ENCODE measurements around the gene MGP. TPM values are rescaled to one million over a fixed set of nuclear protein-coding genes. Genes with fewer than 3 reads are reported as not detected.

Gene MGP
- total and polyA plus RNA-seq, 7 experiments from 2014 or later = 0.48 to 4.1 (median 1.1) TPM; not detected in 3

- no peaks in the 10 kb centered on the region for H3K9me3 ChIP-seq (ENCODE audit: control insufficient read depth in 2 of 3, low read length in 3 of 3)
- H3K27me3 ChIP-seq (ENCODE audit: control insufficient read depth in 2 of 2, insufficient read depth in 2 of 2, low read length in 2 of 2) = no peaks in the 10 kb centered on the region
- peaks cover 0 to 6% (median 0%) of the 10 kb centered on the region in 5 donors for H3K36me3 Mint-ChIP-seq
- intact Hi-C loops (cut with micrococcal nuclease) = no loop called here
- no peaks in the 10 kb centered on the region for H3K36me3 ChIP-seq (ENCODE audit: control insufficient read depth in 2 of 3, insufficient read depth in 3 of 3, low read length in 3 of 3)
- peaks cover 0 to 2% (median 0%) of the 10 kb centered on the region in 11 donors for H3K9me3 Mint-ChIP-seq
- no peak overlapping the region for H3K4me3 Mint-ChIP-seq
- ATAC-seq = no peak
- no peak overlapping the region for H3K27ac Mint-ChIP-seq
- ChIA-PET POLR2A (interaction anchor here (0.5 kb wide), 1 partner anchor 440 kb away, joined by 4 read pairs; no protein-coding TSS in a partner anchor), CTCF (interaction anchor here (1.0 to 2.2 kb wide), 2 partner anchors 13 to 378 kb away, joined by 4 to 8 read pairs; partner anchors contain the start of gene RERG)
- DNase-seq = no peak
- no peak overlapping the region for H3K27ac ChIP-seq (ENCODE audit: low read depth, low read length)
- no peaks in the 10 kb centered on the region for H3K4me1 ChIP-seq (ENCODE audit: control insufficient read depth in 2 of 2, insufficient read depth in 2 of 2, low read length in 2 of 2)
- H3K4me3 ChIP-seq (ENCODE audit: low read length) = no peak overlapping the region
- peaks cover 5 to 13% (median 8%) of the 10 kb centered on the region in 7 donors for H3K4me1 Mint-ChIP-seq
- H3K27me3 Mint-ChIP-seq = peaks cover 13 to 24% (median 14%) of the 10 kb centered on the region in 5 donors
These were observed 43.3 kb downstream of the MGP start for GRCh38 chr12:14842315-14842714.

GRCh38 chr12:14841761-14842160 lies 43.9 kb downstream of the MGP start:
- Histone ChIP-seq H3K36me3 (ENCODE audit: control insufficient read depth in 2 of 3, insufficient read depth in 3 of 3, low read length in 3 of 3) (no peaks in the 10 kb centered on the region), H3K9me3 (ENCODE audit: control insufficient read depth in 2 of 3, low read length in 3 of 3) (no peaks in the 10 kb centered on the region), H3K27ac (ENCODE audit: low read depth, low read length) (no peak overlapping the region), H3K27me3 (ENCODE audit: control insufficient read depth in 2 of 2, insufficient read depth in 2 of 2, low read length in 2 of 2) (no peaks in the 10 kb centered on the region), H3K4me1 (ENCODE audit: control insufficient read depth in 2 of 2, insufficient read depth in 2 of 2, low read length in 2 of 2) (no peaks in the 10 kb centered on the region), H3K4me3 (ENCODE audit: low read length) (no peak overlapping the region)
- H3K9me3 Mint-ChIP-seq = peaks cover 0 to 2% (median 0%) of the 10 kb centered on the region in 11 donors
- peaks cover 5 to 13% (median 8%) of the 10 kb centered on the region in 7 donors for H3K4me1 Mint-ChIP-seq
- no peak for DNase-seq
- peaks cover 13 to 24% (median 16%) of the 10 kb centered on the region in 5 donors for H3K27me3 Mint-ChIP-seq
- ATAC-seq = no peak
- intact Hi-C loops (cut with micrococcal nuclease) = no loop called here
- peaks cover 0 to 6% (median 0%) of the 10 kb centered on the region in 5 donors for H3K36me3 Mint-ChIP-seq
- ChIA-PET CTCF (no interaction called here), POLR2A (no interaction called here)
- no peak overlapping the region for H3K4me3 Mint-ChIP-seq
- H3K27ac Mint-ChIP-seq = peak overlapping the region in 1 of 9 donors; percentile 11

- peaks cover 4 to 6% (median 6%) of the 10 kb centered on the region in 7 donors for H3K4me1 Mint-ChIP-seq
- peaks cover 0 to 2% (median 0%) of the 10 kb centered on the region in 11 donors for H3K9me3 Mint-ChIP-seq
- H3K9me3 ChIP-seq (ENCODE audit: control insufficient read depth in 2 of 3, low read length in 3 of 3) = no peaks in the 10 kb centered on the region
- H3K27ac ChIP-seq (ENCODE audit: low read depth, low read length) = no peak overlapping the region
- CTCF ChIA-PET = interaction anchor here (0.6 to 0.9 kb wide), 2 partner anchors 155 to 429 kb away, joined by 3 read pairs; no protein-coding TSS in a partner anchor
- H3K4me3 Mint-ChIP-seq = no peak overlapping the region
- H3K4me3 ChIP-seq (ENCODE audit: low read length) = no peak overlapping the region
- no peak for DNase-seq
- peaks cover 0 to 6% (median 0%) of the 10 kb centered on the region in 5 donors for H3K36me3 Mint-ChIP-seq
- no peak for ATAC-seq
- peaks cover 13 to 27% (median 23%) of the 10 kb centered on the region in 5 donors for H3K27me3 Mint-ChIP-seq
- intact Hi-C loops (cut with micrococcal nuclease) = no loop called here
- POLR2A ChIA-PET = no interaction called here
- no peaks in the 10 kb centered on the region for H3K27me3 ChIP-seq (ENCODE audit: control insufficient read depth in 2 of 2, insufficient read depth in 2 of 2, low read length in 2 of 2)
- H3K4me1 ChIP-seq (ENCODE audit: control insufficient read depth in 2 of 2, insufficient read depth in 2 of 2, low read length in 2 of 2) = no peaks in the 10 kb centered on the region
- H3K36me3 ChIP-seq (ENCODE audit: control insufficient read depth in 2 of 3, insufficient read depth in 3 of 3, low read length in 3 of 3) = no peaks in the 10 kb centered on the region
- no peak overlapping the region for H3K27ac Mint-ChIP-seq
These were observed 45.0 kb downstream of the MGP start for GRCh38 chr12:14840616-14841015.

- Histone ChIP-seq H3K4me3 (ENCODE audit: low read length) (no peak overlapping the region), H3K9me3 (ENCODE audit: control insufficient read depth in 2 of 3, low read length in 3 of 3) (no peaks in the 10 kb centered on the region), H3K4me1 (ENCODE audit: control insufficient read depth in 2 of 2, insufficient read depth in 2 of 2, low read length in 2 of 2) (no peaks in the 10 kb centered on the region), H3K27me3 (ENCODE audit: control insufficient read depth in 2 of 2, insufficient read depth in 2 of 2, low read length in 2 of 2) (no peaks in the 10 kb centered on the region), H3K27ac (ENCODE audit: low read depth, low read length) (no peak overlapping the region), H3K36me3 (ENCODE audit: control insufficient read depth in 2 of 3, insufficient read depth in 3 of 3, low read length in 3 of 3) (no peaks in the 10 kb centered on the region)
- Mint-ChIP-seq H3K27ac (no peak overlapping the region), H3K4me1 (no peaks in the 10 kb centered on the region), H3K9me3 (peaks cover 0 to 2% (median 0%) of the 10 kb centered on the region in 11 donors), H3K36me3 (peaks cover 0 to 6% (median 0%) of the 10 kb centered on the region in 5 donors), H3K27me3 (peaks cover 13 to 37% (median 32%) of the 10 kb centered on the region in 5 donors), H3K4me3 (no peak overlapping the region)
- ChIA-PET CTCF (no interaction called here), POLR2A (interaction anchor here (0.6 kb wide), 1 partner anchor 101 kb away, joined by 3 read pairs; no protein-coding TSS in a partner anchor)
- DNase-seq (no peak), ATAC-seq (no peak)
- intact Hi-C loops (cut with micrococcal nuclease) = no loop called here
These were observed 46.4 kb downstream of the MGP start for GRCh38 chr12:14839262-14839661.

GRCh38 chr12:14836336-14837210 lies 49.1 kb downstream of the MGP start:
- DNase-seq (no peak), ATAC-seq (no peak)
- Mint-ChIP-seq H3K4me3 (no peak overlapping the region), H3K36me3 (peaks cover 0 to 9% (median 6%) of the 10 kb centered on the region in 5 donors), H3K4me1 (no peaks in the 10 kb centered on the region), H3K27ac (no peak overlapping the region), H3K27me3 (peaks cover 26 to 47% (median 39%) of the 10 kb centered on the region in 5 donors), H3K9me3 (peaks cover 0 to 5% (median 0%) of the 10 kb centered on the region in 11 donors)
- Histone ChIP-seq H3K9me3 (ENCODE audit: control insufficient read depth in 2 of 3, low read length in 3 of 3) (no peaks in the 10 kb centered on the region), H3K4me3 (ENCODE audit: low read length) (no peak overlapping the region), H3K4me1 (ENCODE audit: control insufficient read depth in 2 of 2, insufficient read depth in 2 of 2, low read length in 2 of 2) (no peaks in the 10 kb centered on the region), H3K27ac (ENCODE audit: low read depth, low read length) (no peak overlapping the region), H3K27me3 (ENCODE audit: control insufficient read depth in 2 of 2, insufficient read depth in 2 of 2, low read length in 2 of 2) (no peaks in the 10 kb centered on the region), H3K36me3 (ENCODE audit: control insufficient read depth in 2 of 3, insufficient read depth in 3 of 3, low read length in 3 of 3) (no peaks in the 10 kb centered on the region)
- ChIA-PET CTCF (interaction anchor here (0.7 kb wide), 1 partner anchor 797 kb away, joined by 3 read pairs; no protein-coding TSS in a partner anchor), POLR2A (interaction anchor here (1.2 kb wide), 1 partner anchor 158 kb away, joined by 3 read pairs; no protein-coding TSS in a partner anchor)
- intact Hi-C loops (cut with micrococcal nuclease) = loop anchor here in 1 of 2 donors (2.0 kb wide), 1 partner anchor 26 kb away; no protein-coding TSS in a partner anchor

GRCh38 chr12:14834509-14834908 lies 51.1 kb downstream of the MGP start:
- intact Hi-C loops (cut with micrococcal nuclease) = no loop called here
- no peaks in the 10 kb centered on the region for H3K27me3 ChIP-seq (ENCODE audit: control insufficient read depth in 2 of 2, insufficient read depth in 2 of 2, low read length in 2 of 2)
- H3K9me3 ChIP-seq (ENCODE audit: control insufficient read depth in 2 of 3, low read length in 3 of 3) = no peaks in the 10 kb centered on the region
- Mint-ChIP-seq H3K9me3 (peaks cover 0 to 6% (median 0%) of the 10 kb centered on the region in 11 donors), H3K4me1 (no peaks in the 10 kb centered on the region), H3K36me3 (peaks cover 0 to 9% (median 4%) of the 10 kb centered on the region in 5 donors), H3K27me3 (peaks cover 18 to 38% (median 31%) of the 10 kb centered on the region in 5 donors), H3K27ac (no peak overlapping the region), H3K4me3 (no peak overlapping the region)
- no peak overlapping the region for H3K27ac ChIP-seq (ENCODE audit: low read depth, low read length)
- H3K4me3 ChIP-seq (ENCODE audit: low read length) = no peak overlapping the region
- H3K36me3 ChIP-seq (ENCODE audit: control insufficient read depth in 2 of 3, insufficient read depth in 3 of 3, low read length in 3 of 3) = no peaks in the 10 kb centered on the region
- CTCF ChIA-PET = interaction anchor here (0.7 kb wide), 1 partner anchor 122 kb away, joined by 3 read pairs; no protein-coding TSS in a partner anchor
- POLR2A ChIA-PET = no interaction called here
- ATAC-seq (no peak), DNase-seq (no peak)
- H3K4me1 ChIP-seq (ENCODE audit: control insufficient read depth in 2 of 2, insufficient read depth in 2 of 2, low read length in 2 of 2) = no peaks in the 10 kb centered on the region

All from naive thymus-derived CD4-positive, alpha-beta T cell (primary cell).